GM10266 (cell line): ENCODE results near the gene TTF1.

Experiments used
- DNase-seq: peaks from one replicate; pipeline ENCODE4 v3.0.0; 2012; ENCODE audit errors: extremely low spot score
- TF ChIP-seq, protein P1 (sequence below): IDR thresholded peaks from 2 replicates; pipeline ENCODE4 v1.5.1; 2012; ENCODE audit warnings: mild to moderate bottlenecking, low read depth; ENCODE audit not compliant: control insufficient read depth, insufficient read depth; ENCODE audit errors: missing control alignments

Gene TTF1

GRCh38 chr9:132425675-132426062 is 19.0 kb upstream of the TTF1 start:
- DNase-seq = no peak

GRCh38 chr9:132424857-132425674 is 18.4 kb upstream of the TTF1 start:
- TF ChIP-seq, protein P1, sequence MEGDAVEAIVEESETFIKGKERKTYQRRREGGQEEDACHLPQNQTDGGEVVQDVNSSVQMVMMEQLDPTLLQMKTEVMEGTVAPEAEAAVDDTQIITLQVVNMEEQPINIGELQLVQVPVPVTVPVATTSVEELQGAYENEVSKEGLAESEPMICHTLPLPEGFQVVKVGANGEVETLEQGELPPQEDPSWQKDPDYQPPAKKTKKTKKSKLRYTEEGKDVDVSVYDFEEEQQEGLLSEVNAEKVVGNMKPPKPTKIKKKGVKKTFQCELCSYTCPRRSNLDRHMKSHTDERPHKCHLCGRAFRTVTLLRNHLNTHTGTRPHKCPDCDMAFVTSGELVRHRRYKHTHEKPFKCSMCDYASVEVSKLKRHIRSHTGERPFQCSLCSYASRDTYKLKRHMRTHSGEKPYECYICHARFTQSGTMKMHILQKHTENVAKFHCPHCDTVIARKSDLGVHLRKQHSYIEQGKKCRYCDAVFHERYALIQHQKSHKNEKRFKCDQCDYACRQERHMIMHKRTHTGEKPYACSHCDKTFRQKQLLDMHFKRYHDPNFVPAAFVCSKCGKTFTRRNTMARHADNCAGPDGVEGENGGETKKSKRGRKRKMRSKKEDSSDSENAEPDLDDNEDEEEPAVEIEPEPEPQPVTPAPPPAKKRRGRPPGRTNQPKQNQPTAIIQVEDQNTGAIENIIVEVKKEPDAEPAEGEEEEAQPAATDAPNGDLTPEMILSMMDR = no peak
- no peak for DNase-seq

More at GRCh38 chr9:132425675-132426062, 19.0 kb upstream of the TTF1 start:
- TF ChIP-seq, protein P1 = no peak

DNA sequence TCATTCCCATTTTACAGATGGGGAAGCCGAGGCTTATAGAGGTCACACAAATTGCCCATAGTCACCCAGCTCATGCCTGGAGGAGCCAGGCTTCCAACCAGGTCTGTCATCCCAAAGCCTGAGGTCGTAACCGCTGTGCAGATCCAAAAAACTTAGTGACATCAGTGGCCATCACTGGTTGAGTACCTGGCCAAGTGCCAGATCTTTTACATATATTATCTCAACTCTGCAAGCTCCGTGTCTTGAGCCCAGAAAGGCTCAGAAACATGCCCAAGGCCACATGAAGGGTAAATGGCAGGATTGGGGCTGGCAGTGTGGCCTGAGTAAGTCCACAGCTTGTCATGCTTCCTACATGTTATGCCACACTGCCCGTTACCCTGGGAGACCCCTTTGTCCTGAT is 16.9 kb upstream of the TTF1 start:
- no peak for DNase-seq
- TF ChIP-seq, protein P1 = no peak

GRCh38 chr9:132422574-132422973 is 15.9 kb upstream of the TTF1 start:
- TF ChIP-seq, protein P1 = no peak
- DNase-seq = no peak

DNA sequence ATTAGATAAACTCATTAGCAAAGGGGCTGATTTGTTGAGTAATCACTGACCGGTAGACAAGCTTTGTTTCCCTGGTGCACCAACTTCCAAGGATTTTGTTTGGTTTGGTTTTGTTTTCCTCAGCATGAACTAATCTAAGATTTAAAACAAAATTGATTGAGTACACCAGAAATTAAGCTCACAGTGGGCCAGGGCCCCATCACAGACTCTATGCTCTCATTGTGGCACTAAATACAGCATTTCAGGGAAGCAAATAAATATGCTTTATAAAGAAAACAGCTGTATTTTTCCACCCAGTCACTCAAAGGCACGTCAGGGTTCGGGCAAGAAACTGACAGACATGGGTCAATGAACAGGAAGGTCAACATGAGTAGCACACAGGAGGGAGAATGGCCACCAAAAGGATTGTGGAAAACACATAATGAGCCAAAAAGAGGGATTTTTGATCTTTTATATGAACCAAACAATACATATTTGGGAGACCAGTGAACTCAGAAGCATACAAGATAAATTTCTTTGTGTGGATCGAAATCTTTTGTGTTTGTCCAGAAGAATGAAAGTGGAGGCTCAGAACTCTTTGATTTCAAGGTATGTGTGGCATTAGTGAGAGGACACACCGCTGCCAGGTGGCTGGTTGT is 12.2 kb upstream of the TTF1 start:
- DNase-seq = no peak
- TF ChIP-seq, protein P1 = no peak

DNA sequence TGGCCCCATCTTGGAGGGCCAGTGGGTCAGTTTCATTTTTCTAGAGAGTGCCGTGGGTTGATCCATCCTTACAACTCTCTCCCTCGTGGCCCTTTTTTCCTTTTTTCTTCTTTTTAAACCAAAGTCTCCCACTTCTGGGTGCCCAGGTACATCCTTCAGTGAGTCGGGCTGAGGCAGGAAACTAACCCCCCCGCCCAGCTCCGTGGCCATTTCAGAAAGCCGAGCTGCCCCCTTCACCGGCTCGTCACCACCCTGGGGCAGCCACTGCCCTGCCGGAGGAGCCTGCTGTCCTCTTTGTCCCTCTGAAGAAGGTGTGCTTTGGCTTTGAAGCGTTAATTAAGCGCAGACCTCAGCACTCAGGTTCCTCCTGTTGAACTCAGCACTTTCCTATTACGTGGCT is 8.5 kb upstream of the TTF1 start:
- DNase-seq = no peak
- TF ChIP-seq, protein P1 = no peak

GRCh38 chr9:132414731-132415130 is 8.1 kb upstream of the TTF1 start:
- DNase-seq = no peak
- TF ChIP-seq, protein P1 = no peak
